Epithelial cell of proximal tubule (primary cell): Measurements from ENCODE around the gene FBXW7. TPM values are rescaled to one million over a fixed set of nuclear protein-coding genes. Genes with fewer than 3 reads are reported as not detected.

Source experiments
- DNase-seq: peaks from one replicate; pipeline ENCODE4 v3.0.0-alpha.2; 2011; ENCODE audit warnings: low read depth
- H3K4me3 ChIP-seq: 2 replicates; pipeline ENCODE4 v1.5.1; 2011; ENCODE audit warnings: low read depth, mild to moderate bottlenecking, low read length
- CTCF ChIP-seq: conservative IDR thresholded peaks from 2 replicates; pipeline ENCODE4 v1.5.1; 2012; ENCODE audit warnings: low read depth, mild to moderate bottlenecking, low read length
- total RNA-seq: library from RNA; depleted of rRNA; stranded (reverse); fragments of >200 nt; gene quantifications from 2 replicates; pipeline ENCODE4 v1.2.3, GENCODE V29; 2015

FBXW7 gene
- total RNA-seq, 1 donor from 2014 or later: 32.9 TPM

- H3K4me3 ChIP-seq: no peak overlapping the region
- TF ChIP-seq CTCF: no peak
- no peak for DNase-seq
These were observed 56.4 kb downstream of the FBXW7 start for GRCh38 chr4:152479428-152480026.

- no peak for TF ChIP-seq CTCF
- no peak overlapping the region for H3K4me3 ChIP-seq
- no peak for DNase-seq
These were observed 57.2 kb downstream of the FBXW7 start for GRCh38 chr4:152478461-152479237.

GRCh38 chr4:152476796-152477195, 59.1 kb downstream of the FBXW7 start:
- no peak for DNase-seq
- no peak overlapping the region for H3K4me3 ChIP-seq
- no peak for TF ChIP-seq CTCF

- no peak for DNase-seq
- TF ChIP-seq CTCF: no peak
- H3K4me3 ChIP-seq: no peak overlapping the region
These were observed 64.6 kb downstream of the FBXW7 start for GRCh38 chr4:152471251-152471792.

GRCh38 chr4:152468408-152468807, 67.5 kb downstream of the FBXW7 start:
- no peak overlapping the region for H3K4me3 ChIP-seq
- TF ChIP-seq CTCF: no peak
- DNase-seq: no peak

- no peak for TF ChIP-seq CTCF
- no peak for DNase-seq
- H3K4me3 ChIP-seq: no peak overlapping the region
These were observed 68.8 kb downstream of the FBXW7 start for GRCh38 chr4:152467101-152467500.
